ENCODE results near the gene NPDC1.

NPDC1 gene

DNA sequence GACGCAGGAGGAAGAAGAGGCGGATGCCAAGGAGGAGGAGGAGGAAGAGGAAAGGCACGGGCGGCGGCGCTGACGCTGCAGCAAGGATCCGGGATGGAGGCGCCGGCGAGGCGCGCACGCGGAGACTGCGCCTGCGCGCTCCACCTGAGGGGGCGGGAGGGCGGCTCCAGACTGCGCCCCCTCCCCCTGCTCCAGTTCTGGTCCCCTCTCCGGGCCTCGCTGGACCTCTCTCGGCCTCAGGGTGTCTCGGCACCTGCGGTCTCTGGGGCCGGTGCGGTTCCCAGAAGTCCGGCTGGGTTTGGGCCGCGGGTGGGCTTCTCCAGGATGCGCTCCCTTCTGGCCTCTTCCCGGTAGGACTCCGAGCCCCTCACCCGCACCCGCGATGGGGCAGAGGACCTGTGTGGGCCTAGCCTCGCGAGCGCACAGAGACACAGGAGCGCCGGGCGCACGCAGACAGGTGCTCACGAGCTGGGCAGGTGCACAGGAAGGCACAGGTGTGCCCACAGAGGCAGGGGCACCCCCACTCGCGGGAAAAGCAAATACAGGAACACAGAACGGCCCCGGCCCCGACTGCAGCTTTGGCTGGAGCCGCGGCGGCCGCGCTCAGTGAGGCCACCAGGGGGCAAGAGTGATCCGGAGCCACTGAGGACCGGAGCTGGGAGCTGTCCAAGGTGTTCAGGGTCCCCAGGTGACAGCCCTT, at the start of gene NPDC1:
NPDC1 (minus strand) TSS at position 90 of the 700 bp plus-strand sequence. CDS start 188 bp downstream, outside the sequence.
- DNase-seq: no peak

GRCh38 chr9:137089232-137089947, 43.4 kb upstream of the NPDC1 start:
- DNase-seq: no peak

DNA sequence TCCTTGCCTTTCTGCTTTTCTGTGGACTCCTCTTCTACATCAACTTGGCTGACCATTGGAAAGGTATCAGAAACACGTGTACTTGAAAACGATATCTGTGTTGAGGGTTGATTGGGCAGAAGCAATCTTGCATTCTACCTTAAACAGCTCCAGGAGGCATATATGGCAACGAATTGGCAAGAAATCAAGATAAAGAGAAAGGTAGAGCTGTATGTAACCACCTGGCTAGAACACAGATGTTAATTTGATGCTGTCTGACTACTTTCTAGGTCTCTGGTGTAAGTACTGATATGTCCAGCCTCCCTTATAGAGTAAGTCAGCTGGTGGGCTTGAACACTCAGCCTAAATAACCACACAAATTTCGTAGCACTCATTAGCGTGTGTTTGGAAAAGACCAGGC, 42.1 kb upstream of the NPDC1 start:
- DNase-seq: no peak

- DNase-seq: no peak
Measured at GRCh38 chr9:137087409-137087925, 41.5 kb upstream of the NPDC1 start.

DNA sequence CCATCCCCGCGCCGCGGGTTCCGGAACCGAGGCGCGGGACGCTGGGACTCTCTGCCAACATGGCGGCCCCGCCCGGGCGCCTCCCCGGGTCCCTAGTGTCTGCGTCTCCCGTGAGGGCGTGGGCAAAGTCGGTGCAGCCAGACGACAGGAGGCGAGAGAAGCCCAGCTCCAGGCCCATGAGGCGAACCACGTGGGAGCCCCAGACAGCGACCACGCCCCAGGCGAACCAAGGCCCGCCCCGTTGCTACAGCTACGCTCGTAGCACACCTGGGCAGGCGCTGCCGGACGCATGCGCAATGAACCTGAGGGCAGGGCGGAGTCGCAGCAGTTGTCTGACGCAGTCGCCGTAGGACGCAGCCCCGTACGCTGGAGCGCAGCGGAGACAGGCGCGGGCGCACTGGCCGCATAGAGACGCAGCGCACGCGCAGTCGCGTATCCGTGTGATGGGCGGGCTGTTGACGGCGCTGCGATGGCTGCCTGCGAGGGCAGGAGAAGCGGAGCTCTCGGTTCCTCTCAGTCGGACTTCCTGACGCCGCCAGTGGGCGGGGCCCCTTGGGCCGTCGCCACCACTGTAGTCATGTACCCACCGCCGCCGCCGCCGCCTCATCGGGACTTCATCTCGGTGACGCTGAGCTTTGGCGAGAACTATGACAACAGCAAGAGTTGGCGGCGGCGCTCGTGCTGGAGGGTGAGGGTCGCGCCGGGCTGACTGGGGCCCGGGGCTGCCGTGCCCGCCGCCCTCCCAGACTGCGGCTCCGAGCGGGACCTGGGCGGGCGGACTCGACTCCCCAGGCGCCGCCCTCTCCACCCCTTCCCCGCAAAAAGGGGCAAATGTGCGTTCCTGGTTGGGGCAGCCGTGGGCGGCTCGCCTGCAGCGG, 40.8 kb upstream of the NPDC1 start, which contains the start of gene MAN1B1:
MAN1B1 (plus strand) TSS at position 455 of the 878 bp plus-strand sequence; CDS start at position 470, 15 bp downstream.
- peak; percentile 97 for DNase-seq

DNA sequence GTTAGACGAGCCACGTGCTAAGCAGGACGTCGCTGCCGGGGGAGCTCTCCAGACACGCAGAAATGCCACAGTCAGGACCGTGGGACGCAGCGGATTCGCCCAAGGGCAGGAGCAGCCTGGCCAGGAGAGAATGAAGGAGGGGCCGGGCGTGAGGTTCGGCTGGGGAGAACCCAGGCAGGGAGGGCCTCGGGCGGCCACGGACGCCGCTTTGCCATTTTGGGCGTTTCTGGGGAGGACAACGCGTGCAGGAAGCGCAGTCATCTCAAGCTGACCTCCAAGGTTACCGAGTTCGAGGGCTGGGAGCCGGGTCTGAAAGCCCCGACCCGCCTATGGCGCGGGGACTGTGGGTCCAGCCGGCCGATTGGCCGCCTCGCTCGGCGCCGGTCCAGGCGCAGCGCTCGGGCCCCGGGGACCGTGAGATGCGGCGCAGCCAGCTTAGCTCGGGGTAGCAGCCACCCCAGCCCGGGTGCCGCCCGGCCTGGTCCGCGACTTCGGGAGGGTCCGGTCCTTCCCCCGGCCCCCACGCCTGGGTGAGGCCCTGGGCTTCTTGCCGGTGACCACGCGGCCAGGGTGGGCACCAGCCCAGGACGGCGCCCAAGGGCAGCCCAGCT, 40.0 kb upstream of the NPDC1 start:
- no peak for DNase-seq

- DNase-seq: no peak
Measured at GRCh38 chr9:137084526-137084925, 38.5 kb upstream of the NPDC1 start.

- no peak for DNase-seq
Measured at GRCh38 chr9:137083394-137084004, 37.5 kb upstream of the NPDC1 start.

GRCh38 chr9:137082925-137083290, 36.9 kb upstream of the NPDC1 start:
- no peak for DNase-seq

GRCh38 chr9:137082222-137082924, 36.4 kb upstream of the NPDC1 start:
- DNase-seq: no peak

DNA sequence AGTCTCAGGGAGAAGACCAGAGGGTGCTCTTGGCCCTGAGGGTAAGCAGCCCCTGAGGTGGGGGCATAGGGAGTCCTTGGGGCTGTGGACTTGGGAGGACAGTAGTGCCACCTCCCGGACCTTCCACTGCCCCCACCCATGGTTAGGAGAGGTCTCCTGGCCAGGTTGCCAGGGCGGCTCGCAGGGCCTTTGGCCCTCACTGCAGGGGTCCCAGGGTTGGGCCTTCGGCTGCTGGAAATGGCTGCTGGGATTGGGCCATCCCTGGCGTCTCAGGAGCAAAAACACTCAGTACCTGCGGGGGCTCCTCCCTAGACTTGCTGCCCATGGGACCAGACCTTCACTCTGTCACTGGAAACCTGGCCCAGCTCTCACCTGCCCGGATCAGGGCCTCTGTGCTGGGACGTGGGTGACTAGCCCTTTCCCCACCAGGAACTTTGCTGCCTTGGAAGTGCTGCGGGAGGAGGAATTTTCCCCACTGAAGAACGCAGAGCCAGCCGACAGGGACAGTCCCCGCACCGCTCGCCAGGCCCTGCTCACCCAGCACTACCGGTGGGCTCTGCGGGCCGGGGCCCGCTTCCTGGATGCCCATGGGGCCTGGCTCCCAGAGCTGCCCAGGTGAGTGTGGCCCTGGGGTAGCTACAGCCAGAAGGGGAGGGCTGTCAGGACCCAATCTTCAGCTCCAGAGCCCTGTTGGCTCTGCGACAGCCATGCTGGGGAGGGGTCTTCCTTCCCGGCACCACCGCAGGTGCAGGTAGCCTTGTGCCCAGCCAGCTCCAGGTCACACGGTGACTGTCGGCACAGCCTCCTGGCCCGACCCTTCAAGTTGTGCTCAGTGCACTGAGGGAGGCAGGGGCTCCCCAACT, 34.5 kb upstream of the NPDC1 start:
- no peak for DNase-seq

DNA sequence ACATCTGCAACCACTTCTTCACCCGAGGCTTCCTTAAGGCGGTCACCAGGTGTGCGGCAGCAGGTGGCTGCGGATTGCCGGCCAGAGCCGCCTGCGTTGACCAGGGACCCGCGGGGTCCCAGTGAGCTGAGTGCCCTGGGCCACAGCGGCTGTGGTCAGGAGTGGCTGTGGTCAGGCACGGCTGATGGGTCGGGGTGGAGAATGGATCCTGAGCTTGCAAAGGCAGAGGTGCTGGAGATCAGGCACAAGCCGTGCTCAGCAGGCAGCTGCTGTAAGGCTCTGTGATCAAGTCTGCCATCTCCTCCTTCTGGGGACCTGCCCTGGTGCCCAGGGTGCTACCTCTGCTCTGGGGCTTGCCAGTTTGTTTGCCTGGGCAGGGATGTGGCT, 33.4 kb upstream of the NPDC1 start:
- no peak for DNase-seq

- no peak for DNase-seq
Measured at GRCh38 chr9:137078701-137079400, 32.9 kb upstream of the NPDC1 start.

DNA sequence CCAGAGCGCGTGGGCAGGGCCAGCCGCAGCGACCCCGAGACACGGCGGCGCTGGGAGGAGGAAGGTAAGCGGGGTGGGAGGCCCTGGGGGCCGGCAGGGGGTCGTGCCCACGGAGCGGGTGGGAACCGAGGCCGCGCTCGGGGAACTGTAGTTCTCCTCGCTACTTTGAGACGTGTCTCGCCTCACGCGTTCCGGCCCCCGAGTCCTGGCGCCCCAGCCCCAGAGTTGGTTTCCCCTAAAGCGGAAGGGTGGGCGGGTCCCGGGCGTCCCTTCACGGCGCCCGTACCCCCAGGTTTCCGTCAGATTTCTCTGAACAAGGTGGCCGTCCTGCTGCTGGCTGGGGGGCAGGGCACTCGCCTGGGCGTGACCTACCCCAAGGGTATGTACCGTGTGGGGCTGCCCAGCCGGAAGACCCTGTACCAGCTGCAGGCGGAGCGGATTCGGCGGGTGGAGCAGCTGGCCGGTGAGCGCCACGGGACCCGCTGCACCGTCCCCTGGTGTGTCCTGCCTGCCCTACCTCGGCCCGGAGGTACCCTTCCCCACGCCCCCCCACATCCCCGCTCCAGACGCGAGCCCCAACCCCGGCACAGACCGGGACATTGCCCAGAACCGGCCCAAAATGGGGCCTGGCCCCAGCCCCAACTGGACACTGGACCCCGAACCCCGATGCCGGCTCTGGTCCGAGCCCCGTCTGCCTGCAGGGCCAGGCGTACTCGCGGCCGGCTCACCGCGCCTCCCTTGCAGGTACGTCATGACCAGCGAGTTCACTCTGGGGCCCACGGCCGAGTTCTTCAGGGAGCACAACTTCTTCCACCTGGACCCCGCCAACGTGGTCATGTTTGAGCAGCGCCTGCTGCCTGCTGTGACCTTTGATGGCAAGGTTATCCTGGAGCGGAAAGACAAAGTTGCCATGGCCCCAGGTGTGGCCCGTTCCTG, 32.0 kb upstream of the NPDC1 start:
- no peak for DNase-seq

DNA sequence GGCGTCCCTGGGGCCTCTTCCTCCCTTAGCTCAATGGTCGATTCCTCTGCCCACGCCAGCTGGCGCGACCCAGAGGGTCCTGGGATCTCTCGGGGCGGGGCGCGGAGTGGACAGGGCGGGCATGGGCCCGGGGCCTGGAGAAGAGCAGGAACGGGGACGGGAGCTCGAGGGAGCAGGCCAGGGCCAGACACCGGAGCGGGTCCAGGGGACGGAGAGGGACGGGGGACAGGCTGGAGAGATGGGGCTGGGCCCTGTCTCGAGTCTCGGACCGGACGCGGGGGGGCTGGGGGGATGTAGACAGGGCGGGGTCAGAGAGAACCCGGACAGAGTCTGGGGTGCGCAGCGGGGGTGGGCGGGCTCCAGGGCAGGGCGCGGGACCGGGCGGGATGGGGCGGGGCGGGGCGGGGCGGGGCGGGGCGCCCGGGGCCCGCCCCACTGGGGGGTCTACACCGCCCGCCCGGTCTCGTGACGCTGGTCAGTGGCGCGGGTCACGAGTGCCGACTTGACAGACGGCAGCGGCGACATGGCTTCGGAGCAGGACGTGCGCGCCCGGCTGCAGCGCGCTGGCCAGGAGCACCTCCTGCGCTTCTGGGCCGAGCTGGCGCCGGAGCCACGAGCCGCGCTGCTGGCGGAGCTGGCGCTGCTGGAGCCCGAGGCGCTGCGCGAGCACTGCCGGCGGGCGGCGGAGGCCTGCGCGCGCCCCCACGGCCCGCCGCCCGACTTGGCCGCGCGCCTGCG, 31.2 kb upstream of the NPDC1 start, which contains the start of gene UAP1L1:
UAP1L1 (plus strand) TSS at position 508 of the 738 bp plus-strand sequence; CDS start at position 524, 16 bp downstream.
- DNase-seq: no peak

DNA sequence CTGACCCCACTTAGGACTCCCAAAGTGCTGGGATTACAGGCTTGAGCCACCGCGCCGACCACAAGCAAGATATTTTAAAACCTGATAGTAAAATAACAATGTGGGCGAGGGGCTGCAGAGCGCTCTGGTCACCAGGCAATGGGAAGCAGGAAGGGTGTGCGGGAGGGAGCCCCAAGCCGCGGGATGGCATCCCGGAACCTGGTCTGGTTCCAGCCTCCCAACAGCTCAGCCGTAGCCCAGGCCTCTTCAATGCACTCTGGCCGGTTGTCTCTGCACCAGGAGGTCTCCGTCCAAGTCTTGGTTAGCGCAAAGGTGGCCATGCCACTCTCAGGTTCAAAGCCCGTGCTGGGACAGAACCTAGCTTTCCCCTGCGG, 30.6 kb upstream of the NPDC1 start:
- DNase-seq: no peak

- DNase-seq: no peak
Measured at GRCh38 chr9:137075275-137075775, 29.3 kb upstream of the NPDC1 start.
